Activated naive CD8-positive, alpha-beta T cell (primary cell): ENCODE data around the gene FAM193A.
"Not testable (repeated sequence)": the region's sequence is repeated elsewhere in the genome, so short reads cannot be mapped to it uniquely, and the experiment has no call there.

Experiments used
- H3K27ac Mint-ChIP-seq: one replicate; pipeline ENCODE4 v1.8.0; 2021; ENCODE audit warnings: mixed read lengths
- H3K27me3 Mint-ChIP-seq: one replicate; pipeline ENCODE4 v1.8.0; 2021; ENCODE audit warnings: mixed read lengths
- H3K36me3 Mint-ChIP-seq: one replicate; pipeline ENCODE4 v1.8.0; 2021; ENCODE audit warnings: mixed read lengths
- H3K4me1 Mint-ChIP-seq: one replicate; pipeline ENCODE4 v1.8.0; 2021; ENCODE audit warnings: low read depth, mixed read lengths
- H3K4me3 Mint-ChIP-seq: one replicate; pipeline ENCODE4 v1.8.0; 2021; ENCODE audit warnings: mild to moderate bottlenecking, mixed read lengths
- H3K9me3 Mint-ChIP-seq: one replicate; pipeline ENCODE4 v1.8.0; 2021; ENCODE audit warnings: low read depth, mixed read lengths

The FAM193A gene

DNA sequence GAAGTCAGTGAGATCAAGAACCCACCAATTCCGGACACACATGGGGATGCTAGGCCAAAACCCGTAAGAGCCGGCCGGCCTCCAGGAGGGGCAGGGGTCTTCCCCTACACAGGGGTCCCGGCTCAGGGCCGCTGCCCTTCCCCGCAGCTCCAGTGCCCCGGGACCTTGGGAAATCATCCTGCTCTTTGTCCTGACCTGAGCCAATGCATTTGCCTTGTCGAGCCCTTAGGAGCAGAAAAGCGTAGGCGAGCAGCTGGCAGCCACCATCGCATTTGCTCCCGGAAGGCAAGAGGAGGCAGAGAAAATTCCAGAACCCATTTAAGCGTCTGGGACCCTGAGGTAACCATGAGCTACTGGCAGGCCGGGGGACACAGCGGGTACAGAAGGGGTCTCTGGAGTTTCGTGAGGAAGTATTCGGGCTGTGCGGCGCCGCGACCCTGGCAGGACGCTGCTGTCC, 227.1 kb downstream of the FAM193A start:
- Mint-ChIP-seq H3K4me3 (peak overlapping the region; percentile 40), H3K4me1 (peaks cover 3% of the 10 kb centered on the region), H3K27ac (no peak overlapping the region), H3K36me3 (no peaks in the 10 kb centered on the region), H3K27me3 (no peaks in the 10 kb centered on the region), H3K9me3 (no peaks in the 10 kb centered on the region)

DNA sequence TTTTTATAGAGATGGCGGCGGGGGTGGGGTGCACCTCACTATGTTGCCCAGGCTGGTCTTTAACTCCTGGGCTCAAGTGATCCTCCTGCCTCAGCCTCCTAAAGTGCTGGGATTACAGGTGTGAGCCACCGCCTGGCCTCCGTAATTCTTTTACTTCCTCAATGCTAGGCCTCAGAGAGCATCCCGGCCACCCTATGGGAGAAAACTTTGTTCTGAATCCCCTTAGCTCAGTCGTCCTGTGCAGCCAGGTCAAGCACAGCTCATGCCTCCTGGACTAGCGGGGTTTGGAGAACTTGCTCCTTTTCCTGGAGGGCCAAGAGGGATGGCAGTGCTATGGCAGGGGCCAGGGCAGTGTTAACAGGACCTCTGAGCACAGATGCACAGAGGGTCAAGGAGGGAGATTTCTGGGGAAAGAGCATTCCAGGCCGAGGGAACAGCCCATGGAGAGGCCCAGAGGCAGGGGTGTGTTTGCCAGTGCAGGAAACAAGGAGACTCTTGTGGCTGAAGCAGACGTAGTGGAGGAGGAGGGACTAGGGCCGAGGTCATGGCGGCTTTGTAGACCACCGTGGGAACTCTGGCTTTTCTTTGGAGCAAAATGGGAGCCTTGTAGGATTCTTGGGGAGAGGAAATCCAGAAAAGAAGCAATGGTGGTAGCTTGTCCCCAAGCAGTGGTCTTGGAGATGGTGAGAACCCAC, 229.5 kb downstream of the FAM193A start:
- Mint-ChIP-seq H3K4me3 (no peak overlapping the region), H3K9me3 (no peaks in the 10 kb centered on the region), H3K36me3 (no peaks in the 10 kb centered on the region), H3K27me3 (no peaks in the 10 kb centered on the region), H3K4me1 (peaks cover 8% of the 10 kb centered on the region), H3K27ac (no peak overlapping the region)

DNA sequence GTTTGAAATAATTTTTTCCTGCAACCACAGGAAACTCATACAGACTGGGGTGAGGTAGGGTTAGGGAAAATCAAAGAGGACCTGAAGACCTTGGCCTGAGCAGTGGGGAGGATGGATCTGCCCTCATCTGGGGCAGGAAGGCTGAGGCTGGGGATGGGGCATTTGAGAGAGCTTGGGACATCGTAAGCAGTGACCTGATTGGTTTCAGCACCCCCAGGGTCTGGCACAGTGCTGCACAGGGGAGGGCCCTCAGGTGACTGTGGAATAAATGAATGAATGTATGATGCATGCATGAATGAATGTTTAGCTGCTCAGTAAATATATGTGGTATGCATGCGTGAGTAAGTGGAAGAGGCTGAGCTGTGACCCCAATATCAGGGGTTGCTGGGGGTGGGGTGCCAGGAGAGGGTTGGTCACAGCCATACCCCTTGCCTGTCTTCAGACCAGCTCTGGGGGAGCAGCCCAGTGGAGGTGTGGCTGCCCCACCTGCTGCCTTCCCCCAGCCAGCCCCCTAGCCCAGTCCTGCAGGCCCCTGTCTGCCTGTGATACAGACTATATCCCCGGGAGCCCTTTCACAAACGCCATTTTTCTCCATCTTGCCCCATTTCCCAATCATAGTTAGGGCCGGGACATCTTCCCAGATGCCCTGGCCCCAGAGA, 230.7 kb downstream of the FAM193A start:
- no peak overlapping the region for H3K27ac Mint-ChIP-seq
- H3K36me3 Mint-ChIP-seq: no peaks in the 10 kb centered on the region
- H3K27me3 Mint-ChIP-seq: no peaks in the 10 kb centered on the region
- no peak overlapping the region for H3K4me3 Mint-ChIP-seq
- H3K4me1 Mint-ChIP-seq: peaks cover 17% of the 10 kb centered on the region
- no peaks in the 10 kb centered on the region for H3K9me3 Mint-ChIP-seq

DNA sequence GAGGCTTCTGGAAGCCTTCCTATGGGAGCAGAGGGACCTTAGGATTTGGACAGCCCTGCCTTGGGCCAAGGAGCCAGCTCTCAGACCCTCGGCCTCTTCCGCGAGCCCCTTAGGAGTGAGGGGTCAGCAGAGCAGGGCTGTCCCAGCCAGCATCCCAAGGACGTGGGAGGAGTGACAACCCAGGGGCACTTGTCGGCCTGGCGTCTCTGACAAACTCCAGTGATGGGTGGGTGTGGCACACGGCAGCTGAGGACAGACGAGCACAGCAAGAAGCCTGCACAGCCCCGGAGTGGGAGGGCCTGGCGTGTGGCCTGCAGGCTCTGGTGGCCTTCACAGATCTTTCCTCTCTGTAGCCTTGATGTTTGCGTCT, 231.2 kb downstream of the FAM193A start:
- no peak overlapping the region for H3K4me3 Mint-ChIP-seq
- no peaks in the 10 kb centered on the region for H3K36me3 Mint-ChIP-seq
- H3K9me3 Mint-ChIP-seq: no peaks in the 10 kb centered on the region
- H3K4me1 Mint-ChIP-seq: peaks cover 17% of the 10 kb centered on the region
- no peaks in the 10 kb centered on the region for H3K27me3 Mint-ChIP-seq
- H3K27ac Mint-ChIP-seq: no peak overlapping the region

DNA sequence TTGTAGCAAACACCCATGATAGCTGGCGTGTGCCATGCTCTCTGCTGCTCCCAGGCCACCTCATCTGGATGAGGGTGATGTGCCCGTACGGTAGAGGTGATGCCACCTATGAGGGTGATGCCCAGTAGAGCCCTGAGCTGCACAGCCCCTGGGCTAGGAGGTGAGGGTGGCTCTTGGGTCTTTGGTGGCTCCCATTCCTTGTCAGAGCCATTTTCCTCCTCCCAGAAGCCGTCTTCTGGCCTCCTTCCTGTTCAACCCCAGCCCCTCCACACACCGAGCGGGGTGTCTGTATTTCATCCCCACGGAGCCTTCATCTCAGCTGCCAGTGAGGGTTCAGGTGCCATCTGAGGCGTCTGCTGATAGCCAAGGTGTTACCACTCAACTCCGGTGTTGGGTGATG, 231.7 kb downstream of the FAM193A start:
- Mint-ChIP-seq H3K9me3 (no peaks in the 10 kb centered on the region), H3K4me3 (no peak overlapping the region), H3K4me1 (peaks cover 17% of the 10 kb centered on the region), H3K27me3 (no peaks in the 10 kb centered on the region), H3K27ac (no peak overlapping the region), H3K36me3 (no peaks in the 10 kb centered on the region)

DNA sequence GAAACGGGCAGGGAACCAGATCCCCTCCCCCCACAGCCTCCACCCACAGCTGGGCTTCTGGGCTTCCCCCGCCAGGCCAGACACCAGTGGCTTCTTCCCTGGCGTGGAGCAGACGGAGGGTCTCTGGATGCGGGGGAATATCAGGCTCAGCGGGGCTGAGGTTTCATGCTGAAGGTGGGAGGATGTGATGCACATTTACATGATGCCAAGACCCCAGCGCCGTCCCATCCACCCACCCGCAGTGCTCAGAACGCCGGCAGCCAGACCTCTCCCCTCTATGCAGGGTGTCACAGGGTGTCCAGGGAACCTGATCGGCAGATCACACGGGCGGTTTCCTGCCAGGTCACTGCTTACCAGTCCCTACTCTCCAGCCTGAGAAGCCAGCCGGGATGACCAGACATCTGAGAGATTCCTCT, 232.5 kb downstream of the FAM193A start:
- Mint-ChIP-seq H3K27me3 (no peaks in the 10 kb centered on the region), H3K4me3 (no peak overlapping the region), H3K27ac (no peak overlapping the region), H3K9me3 (no peaks in the 10 kb centered on the region), H3K36me3 (no peaks in the 10 kb centered on the region), H3K4me1 (peaks cover 17% of the 10 kb centered on the region)

DNA sequence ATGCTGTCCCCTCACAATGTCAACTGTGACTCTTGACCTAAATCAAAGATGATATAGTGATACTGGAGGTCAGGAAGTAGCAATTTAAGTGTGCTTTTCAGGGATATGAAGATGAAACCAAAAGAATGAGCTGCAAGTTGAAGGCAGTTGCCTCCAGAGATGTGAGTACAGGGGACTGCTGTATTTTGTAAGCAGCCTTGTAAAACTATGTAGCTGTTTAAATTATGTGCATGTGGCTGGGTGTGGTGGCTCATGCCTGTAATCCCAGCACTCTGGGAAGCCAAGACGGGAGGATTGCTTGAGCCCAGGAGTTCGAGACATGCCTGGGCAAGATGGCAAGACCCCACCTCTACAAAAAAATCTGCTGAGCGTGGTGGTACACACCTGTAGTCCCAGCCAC, 234.8 kb downstream of the FAM193A start:
- no peak overlapping the region for H3K27ac Mint-ChIP-seq
- H3K27me3 Mint-ChIP-seq: no peaks in the 10 kb centered on the region
- no peaks in the 10 kb centered on the region for H3K36me3 Mint-ChIP-seq
- H3K4me1 Mint-ChIP-seq: peaks cover 14% of the 10 kb centered on the region
- no peaks in the 10 kb centered on the region for H3K9me3 Mint-ChIP-seq
- no peak overlapping the region for H3K4me3 Mint-ChIP-seq

DNA sequence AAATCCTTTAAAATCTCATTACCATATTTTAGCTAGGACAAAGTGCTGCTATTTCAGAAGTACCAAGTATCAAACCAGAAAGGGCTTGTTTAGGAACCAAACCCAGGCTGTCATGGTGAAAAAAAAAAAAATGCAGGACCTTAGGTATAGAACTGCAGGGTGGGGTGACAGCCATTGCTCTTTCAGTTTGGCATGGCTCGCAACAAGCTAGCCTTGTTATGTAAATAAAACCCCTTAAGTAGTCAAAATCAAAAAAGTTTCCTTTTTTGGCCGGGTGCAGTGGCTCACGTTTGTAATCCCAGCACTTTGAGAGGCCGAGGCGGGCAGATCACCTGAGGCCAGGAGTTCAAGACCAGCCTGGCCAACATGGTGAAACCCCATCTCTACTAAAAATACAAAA, 244.2 kb downstream of the FAM193A start:
- not testable (repeated sequence) for H3K4me1 Mint-ChIP-seq, H3K27ac Mint-ChIP-seq, H3K9me3 Mint-ChIP-seq, H3K27me3 Mint-ChIP-seq, H3K36me3 Mint-ChIP-seq, H3K4me3 Mint-ChIP-seq

DNA sequence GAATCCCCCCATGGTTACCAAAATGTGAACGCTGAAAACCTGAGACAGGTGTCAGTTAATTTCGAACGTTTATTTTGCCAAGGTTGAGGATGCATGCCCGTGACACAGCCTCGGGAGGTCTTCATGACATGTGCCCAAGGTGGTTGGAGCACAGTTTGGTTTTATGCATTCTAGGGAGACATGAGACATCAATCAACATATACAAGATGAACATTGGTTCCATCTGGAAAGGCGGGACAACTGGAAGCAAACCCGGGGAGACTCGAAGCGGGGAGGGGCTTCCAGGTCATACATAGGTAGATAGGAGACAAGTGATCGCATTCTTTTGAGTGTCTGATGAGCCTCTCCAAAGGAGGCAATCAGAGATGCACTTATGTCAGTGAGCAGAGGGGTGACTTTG, 245.5 kb downstream of the FAM193A start:
- Mint-ChIP-seq H3K4me1 (peaks cover 14% of the 10 kb centered on the region), H3K27me3 (no peaks in the 10 kb centered on the region), H3K4me3 (no peak overlapping the region), H3K9me3 (peaks cover 5% of the 10 kb centered on the region), H3K27ac (no peak overlapping the region), H3K36me3 (peaks cover 3% of the 10 kb centered on the region)
